ENCODE results near the gene RHOF.
A peak's percentile ranks its signal among the peaks of the same experiment; 100 is the strongest.

Gene RHOF

GRCh38 chr12:121799842-121800693 lies 6.6 kb upstream of the RHOF start:
- peak overlapping the region; percentile 63 for H3K4me3 ChIP-seq (ENCODE audit: low read depth, low read length)
- peaks cover 14% of the 10 kb centered on the region for H3K4me1 ChIP-seq
- DNase-seq, result peak; percentile 82

GRCh38 chr12:121799156-121799841 lies 5.8 kb upstream of the RHOF start:
- Histone ChIP-seq H3K9me3 (no peaks in the 10 kb centered on the region), H3K36me3 (peaks cover 38% of the 10 kb centered on the region), H3K4me3 (ENCODE audit: low read depth, low read length) (peak overlapping the region; percentile 63), H3K4me1 (peaks cover 16% of the 10 kb centered on the region), H3K27me3 (no peaks in the 10 kb centered on the region)
- DNase-seq, result peak; percentile 79
- TF ChIP-seq CTCF (IDR thresholded peaks at IDR 0.05; ENCODE audit: low read depth, low read length), result no peak

More at GRCh38 chr12:121799842-121800693, 6.6 kb upstream of the RHOF start:
- Histone ChIP-seq H3K27me3 (no peaks in the 10 kb centered on the region), H3K36me3 (peaks cover 38% of the 10 kb centered on the region), H3K9me3 (no peaks in the 10 kb centered on the region)
- TF ChIP-seq CTCF (IDR thresholded peaks at IDR 0.05; ENCODE audit: low read depth, low read length), result no peak

- Histone ChIP-seq H3K36me3 (peaks cover 38% of the 10 kb centered on the region), H3K4me1 (peaks cover 16% of the 10 kb centered on the region), H3K4me3 (ENCODE audit: low read depth, low read length) (peak overlapping the region; percentile 63), H3K27me3 (no peaks in the 10 kb centered on the region), H3K9me3 (no peaks in the 10 kb centered on the region)
- peak; percentile 14 for DNase-seq
- no peak for TF ChIP-seq CTCF (IDR thresholded peaks at IDR 0.05; ENCODE audit: low read depth, low read length)
Measured at GRCh38 chr12:121798787-121799155, 5.3 kb upstream of the RHOF start.

GRCh38 chr12:121797937-121798786 lies 4.7 kb upstream of the RHOF start:
- H3K9me3 ChIP-seq, result no peaks in the 10 kb centered on the region
- peak; percentile 98 for DNase-seq
- H3K27me3 ChIP-seq, result no peaks in the 10 kb centered on the region
- H3K36me3 ChIP-seq, result peaks cover 38% of the 10 kb centered on the region
- TF ChIP-seq CTCF (IDR thresholded peaks at IDR 0.05; ENCODE audit: low read depth, low read length), result no peak
- peak overlapping the region; percentile 63 for H3K4me3 ChIP-seq (ENCODE audit: low read depth, low read length)
- peaks cover 16% of the 10 kb centered on the region for H3K4me1 ChIP-seq

- Histone ChIP-seq H3K9me3 (no peaks in the 10 kb centered on the region), H3K4me1 (peaks cover 16% of the 10 kb centered on the region), H3K36me3 (peaks cover 38% of the 10 kb centered on the region), H3K4me3 (ENCODE audit: low read depth, low read length) (peak overlapping the region; percentile 63), H3K27me3 (no peaks in the 10 kb centered on the region)
- TF ChIP-seq CTCF (IDR thresholded peaks at IDR 0.05; ENCODE audit: low read depth, low read length), result peak; percentile 22
- DNase-seq, result peak; percentile 92
Measured at GRCh38 chr12:121796855-121797751, 3.6 kb upstream of the RHOF start.

All from BE2C (cell line).